Astrocyte (in vitro differentiated cells and primary cell): Measurements from ENCODE around the gene GRK5. TPM values are rescaled to one million over a fixed set of nuclear protein-coding genes. Genes with fewer than 3 reads are reported as not detected.

Experiments
- DNase-seq: peaks from one replicate; pipeline ENCODE4 v3.0.0-alpha.2; 2010; ENCODE audit warnings: low read depth
- FAIRE-seq: peaks from 2 replicates; lab custom pipeline; 2011; peaks lifted over from hg19 to GRCh38; lab: Jason Lieb, UNC
- H2AFZ ChIP-seq: 2 replicates; pipeline ENCODE4 v1.6.0; 2012; ENCODE audit warnings: low read depth, low read length, inconsistent platforms
- H3K27ac ChIP-seq: 2 replicates; pipeline ENCODE4 v1.5.1; 2011; ENCODE audit warnings: low read depth, low read length, inconsistent platforms
- H3K27me3 ChIP-seq: 2 replicates; pipeline ENCODE4 v1.6.0; 2011; ENCODE audit warnings: low read length, inconsistent platforms; ENCODE audit not compliant: insufficient read depth
- H3K36me3 ChIP-seq: 2 replicates; pipeline ENCODE4 v1.5.1; 2011; ENCODE audit warnings: low read length, inconsistent platforms; ENCODE audit not compliant: insufficient read depth
- H3K4me1 ChIP-seq: 2 replicates; pipeline ENCODE4 v1.5.1; 2011; ENCODE audit warnings: low read length, inconsistent platforms; ENCODE audit not compliant: insufficient read depth
- H3K4me2 ChIP-seq: 2 replicates; pipeline ENCODE4 v1.6.0; 2012; ENCODE audit warnings: low read length, inconsistent platforms
- H3K4me3 ChIP-seq: 2 replicates; pipeline ENCODE4 v1.5.1; 2011; ENCODE audit warnings: low read depth, mild to moderate bottlenecking, low read length, inconsistent platforms; ENCODE audit not compliant: insufficient read depth
- H3K79me2 ChIP-seq: 2 replicates; pipeline ENCODE4 v1.6.0; 2012; ENCODE audit warnings: mild to moderate bottlenecking, low read length, inconsistent platforms; ENCODE audit not compliant: insufficient read depth
- H3K9ac ChIP-seq: 2 replicates; pipeline ENCODE4 v1.6.0; 2012; ENCODE audit warnings: mild to moderate bottlenecking, low read length, inconsistent platforms
- H3K9me3 ChIP-seq: 2 replicates; pipeline ENCODE4 v1.5.1; 2012; ENCODE audit warnings: low read depth, mild to moderate bottlenecking, low read length, inconsistent platforms; ENCODE audit not compliant: insufficient read depth
- H4K20me1 ChIP-seq: 2 replicates; pipeline ENCODE4 v1.6.0; 2012; ENCODE audit warnings: low read length, inconsistent platforms; ENCODE audit not compliant: insufficient read depth
- H3K27ac Mint-ChIP-seq: one replicate; pipeline ENCODE4 v1.8.0; 2021; ENCODE audit warnings: mild to moderate bottlenecking, mixed read lengths; ENCODE audit not compliant: unreplicated experiment
- H3K27me3 Mint-ChIP-seq: one replicate; pipeline ENCODE4 v1.8.0; 2021; ENCODE audit warnings: low read depth, mixed read lengths; ENCODE audit not compliant: unreplicated experiment
- H3K36me3 Mint-ChIP-seq: one replicate; pipeline ENCODE4 v1.8.0; 2021; ENCODE audit warnings: low read depth, mixed read lengths; ENCODE audit not compliant: unreplicated experiment
- H3K4me1 Mint-ChIP-seq: one replicate; pipeline ENCODE4 v1.8.0; 2021; ENCODE audit warnings: low read depth, mixed read lengths; ENCODE audit not compliant: unreplicated experiment
- H3K4me3 Mint-ChIP-seq: one replicate; pipeline ENCODE4 v1.8.0; 2021; ENCODE audit warnings: mild to moderate bottlenecking, moderate library complexity, mixed read lengths; ENCODE audit not compliant: unreplicated experiment
- H3K9me3 Mint-ChIP-seq: one replicate; pipeline ENCODE4 v1.8.0; 2021; ENCODE audit warnings: mild to moderate bottlenecking, mixed read lengths; ENCODE audit not compliant: unreplicated experiment
- EZH2 ChIP-seq: IDR thresholded peaks from 2 replicates; pipeline ENCODE4 v1.6.1; 2012; ENCODE audit warnings: mild to moderate bottlenecking, low read length, inconsistent platforms; ENCODE audit not compliant: insufficient read depth
- total RNA-seq: library from RNA; stranded (reverse); gene quantifications from 2 replicates; pipeline ENCODE4 v1.2.1, GENCODE V29; 2021
- TF ChIP-seq, protein P1 (sequence below): IDR thresholded peaks from 2 replicates; pipeline ENCODE4 v1.5.1; 2011; ENCODE audit warnings: low read depth, mild to moderate bottlenecking, inconsistent platforms, low read length, moderate library complexity; ENCODE audit not compliant: insufficient read depth

GRK5 gene
- total RNA-seq, 1 donor from 2014 or later = 8.5 TPM

GRCh38 chr10:119378737-119379067, 171.3 kb downstream of the GRK5 start:
- no peaks in the 10 kb centered on the region for H3K9me3 ChIP-seq
- H2AFZ ChIP-seq = no peak overlapping the region
- no peaks in the 10 kb centered on the region for H3K4me1 ChIP-seq
- no peak overlapping the region for H3K27ac ChIP-seq
- H4K20me1 ChIP-seq = peaks cover 16% of the 10 kb centered on the region
- peaks cover 8% of the 10 kb centered on the region for H3K4me1 Mint-ChIP-seq
- H3K4me2 ChIP-seq = peak overlapping the region; percentile 46
- DNase-seq (peak; percentile 33), FAIRE-seq (no peak)
- no peak overlapping the region for H3K4me3 ChIP-seq
- H3K9ac ChIP-seq = no peak overlapping the region
- H3K9me3 Mint-ChIP-seq = peaks cover 4% of the 10 kb centered on the region
- no peaks in the 10 kb centered on the region for H3K36me3 ChIP-seq
- H3K27me3 ChIP-seq = no peaks in the 10 kb centered on the region
- H3K79me2 ChIP-seq = no peaks in the 10 kb centered on the region
- no peak overlapping the region for H3K4me3 Mint-ChIP-seq
- H3K27me3 Mint-ChIP-seq = peaks cover 5% of the 10 kb centered on the region
- no peak for TF ChIP-seq EZH2
- TF ChIP-seq, protein P1, sequence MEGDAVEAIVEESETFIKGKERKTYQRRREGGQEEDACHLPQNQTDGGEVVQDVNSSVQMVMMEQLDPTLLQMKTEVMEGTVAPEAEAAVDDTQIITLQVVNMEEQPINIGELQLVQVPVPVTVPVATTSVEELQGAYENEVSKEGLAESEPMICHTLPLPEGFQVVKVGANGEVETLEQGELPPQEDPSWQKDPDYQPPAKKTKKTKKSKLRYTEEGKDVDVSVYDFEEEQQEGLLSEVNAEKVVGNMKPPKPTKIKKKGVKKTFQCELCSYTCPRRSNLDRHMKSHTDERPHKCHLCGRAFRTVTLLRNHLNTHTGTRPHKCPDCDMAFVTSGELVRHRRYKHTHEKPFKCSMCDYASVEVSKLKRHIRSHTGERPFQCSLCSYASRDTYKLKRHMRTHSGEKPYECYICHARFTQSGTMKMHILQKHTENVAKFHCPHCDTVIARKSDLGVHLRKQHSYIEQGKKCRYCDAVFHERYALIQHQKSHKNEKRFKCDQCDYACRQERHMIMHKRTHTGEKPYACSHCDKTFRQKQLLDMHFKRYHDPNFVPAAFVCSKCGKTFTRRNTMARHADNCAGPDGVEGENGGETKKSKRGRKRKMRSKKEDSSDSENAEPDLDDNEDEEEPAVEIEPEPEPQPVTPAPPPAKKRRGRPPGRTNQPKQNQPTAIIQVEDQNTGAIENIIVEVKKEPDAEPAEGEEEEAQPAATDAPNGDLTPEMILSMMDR = no peak
- no peak overlapping the region for H3K27ac Mint-ChIP-seq
- peaks cover 3% of the 10 kb centered on the region for H3K36me3 Mint-ChIP-seq

DNA sequence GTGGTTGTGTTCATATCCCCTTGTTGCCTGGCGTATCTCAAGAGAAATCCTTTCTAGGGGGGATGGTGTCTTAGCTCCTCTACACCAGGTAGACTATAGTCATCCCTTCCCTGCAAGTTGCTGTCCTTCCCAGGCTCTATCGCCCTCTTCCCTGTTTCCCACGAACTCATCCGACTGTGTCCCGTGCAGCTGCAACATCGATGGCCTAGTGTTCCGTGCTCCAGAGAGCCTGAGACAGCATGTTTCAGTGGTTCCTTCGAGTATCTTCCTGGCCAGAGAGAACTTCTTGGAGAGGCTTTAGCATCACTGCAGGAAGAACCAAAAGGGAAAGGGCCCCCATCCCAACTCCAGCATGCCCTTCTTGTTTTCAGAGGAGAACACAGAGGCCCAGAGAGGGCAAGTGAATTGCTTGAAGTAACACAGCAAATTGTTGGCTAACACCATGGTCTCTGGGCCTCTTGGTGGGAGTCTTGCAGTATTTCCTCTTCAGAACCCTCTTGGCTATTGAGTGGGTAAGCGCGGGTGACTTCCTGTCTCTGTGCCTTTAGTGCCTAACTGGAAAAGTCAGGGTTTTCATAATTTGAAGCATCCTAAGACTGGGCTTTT, 172.2 kb downstream of the GRK5 start:
- TF ChIP-seq, protein P1 = no peak
- no peak for TF ChIP-seq EZH2
- Histone ChIP-seq H3K9me3 (no peaks in the 10 kb centered on the region), H4K20me1 (peaks cover 16% of the 10 kb centered on the region), H3K36me3 (no peaks in the 10 kb centered on the region), H3K79me2 (no peaks in the 10 kb centered on the region), H3K9ac (no peak overlapping the region), H3K27me3 (no peaks in the 10 kb centered on the region), H2AFZ (no peak overlapping the region), H3K4me2 (no peak overlapping the region), H3K4me3 (no peak overlapping the region), H3K4me1 (no peaks in the 10 kb centered on the region), H3K27ac (no peak overlapping the region)
- no peak for DNase-seq
- no peak for FAIRE-seq
- peaks cover 10% of the 10 kb centered on the region for H3K27me3 Mint-ChIP-seq
- H3K4me1 Mint-ChIP-seq = peaks cover 9% of the 10 kb centered on the region
- H3K9me3 Mint-ChIP-seq = peaks cover 7% of the 10 kb centered on the region
- H3K4me3 Mint-ChIP-seq = no peak overlapping the region
- H3K36me3 Mint-ChIP-seq = peaks cover 8% of the 10 kb centered on the region
- no peak overlapping the region for H3K27ac Mint-ChIP-seq

DNA sequence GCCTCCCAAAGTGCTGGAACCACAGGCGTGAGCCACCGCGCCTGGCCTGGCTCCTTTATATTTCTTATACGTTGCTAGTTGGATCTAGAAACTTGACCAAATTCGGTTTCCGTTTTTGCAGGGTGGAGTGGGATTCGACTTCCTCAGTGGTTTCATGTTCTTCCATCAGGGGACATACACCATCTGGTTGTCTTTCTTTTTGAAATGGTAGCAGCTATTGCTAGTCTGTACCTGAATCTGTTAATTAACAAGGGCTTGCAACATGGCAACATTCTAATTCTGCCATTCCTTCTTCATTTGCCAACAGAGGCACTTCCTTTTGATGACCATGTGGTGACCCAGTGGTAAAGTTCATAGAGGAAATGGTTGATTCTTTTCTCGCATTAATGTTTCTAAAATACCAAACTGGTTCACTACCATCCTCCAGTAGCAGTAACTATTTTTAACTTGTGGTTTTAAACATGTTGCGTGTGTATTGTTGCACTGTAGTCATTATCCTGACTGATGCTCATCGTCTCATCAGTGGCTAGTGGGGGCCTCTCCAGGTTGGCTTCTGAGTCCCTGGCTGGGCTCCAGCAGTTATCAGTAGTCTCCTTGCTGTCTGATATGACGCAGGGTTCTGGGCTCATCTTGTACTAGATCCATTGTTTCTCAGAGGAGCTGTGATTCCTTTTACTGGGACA, 175.9 kb downstream of the GRK5 start:
- Mint-ChIP-seq H3K36me3 (peaks cover 10% of the 10 kb centered on the region), H3K27ac (no peak overlapping the region), H3K27me3 (peaks cover 5% of the 10 kb centered on the region), H3K4me3 (no peak overlapping the region), H3K4me1 (peaks cover 3% of the 10 kb centered on the region), H3K9me3 (peaks cover 7% of the 10 kb centered on the region)
- no peak for FAIRE-seq
- no peak for DNase-seq
- Histone ChIP-seq H3K36me3 (no peaks in the 10 kb centered on the region), H3K4me1 (no peaks in the 10 kb centered on the region), H3K4me2 (no peak overlapping the region), H3K9ac (no peak overlapping the region), H3K9me3 (no peaks in the 10 kb centered on the region), H2AFZ (no peak overlapping the region), H3K79me2 (no peaks in the 10 kb centered on the region), H3K27ac (no peak overlapping the region), H3K27me3 (no peaks in the 10 kb centered on the region), H4K20me1 (peaks cover 12% of the 10 kb centered on the region), H3K4me3 (no peak overlapping the region)
- TF ChIP-seq EZH2 = no peak
- TF ChIP-seq, protein P1 = no peak
